Esophagus muscularis mucosa (tissue), 4 donors: Measurements from ENCODE around the gene FES. TPM values are rescaled to one million over a fixed set of nuclear protein-coding genes. Genes with fewer than 3 reads are reported as not detected.

Source experiments
- DNase-seq: peaks from one replicate; pipeline ENCODE4 v3.0.0-alpha.2; 2017; ENCODE audit errors: extremely low spot score
- H3K27ac ChIP-seq, 4 donors: fragments of 200-600 bp; sonication (generic); replicated peaks in 1 of 4; 1 replicate in 3 of 4; 2 replicates in 1 of 4; pipeline ENCODE4 v1.5.1; 2016 to 2019; ENCODE audit warnings: mild to moderate bottlenecking in 1 of 4
- H3K27me3 ChIP-seq, 4 donors: fragments of 200-600 bp; sonication (generic); one replicate each; pipeline versions ENCODE4 v1.5.1 to v1.6.0; 2016 to 2019
- H3K36me3 ChIP-seq, 4 donors: fragments of 200-600 bp; sonication (generic); one replicate each; pipeline ENCODE4 v1.5.1; 2016 to 2019
- H3K4me1 ChIP-seq, 4 donors: fragments of 200-600 bp; sonication (generic); one replicate each; pipeline ENCODE4 v1.5.1; 2016 to 2019
- H3K4me3 ChIP-seq, 4 donors: fragments of 200-600 bp; sonication (generic); 1 replicate in 2 of 4; 2 replicates in 2 of 4; pipeline ENCODE4 v1.5.1; 2016 to 2019; ENCODE audit warnings: mild to moderate bottlenecking in 4 of 4, moderate library complexity in 1 of 4
- H3K9me3 ChIP-seq, 4 donors: fragments of 200-600 bp; sonication (generic); 1 replicate in 3 of 4; 2 replicates in 1 of 4; pipeline ENCODE4 v1.5.1; 2016 to 2019
- EP300 ChIP-seq: sonication (generic); formaldehyde crosslinking; IDR thresholded peaks from one replicate; pipeline ENCODE4 v1.6.1; 2017; ENCODE audit warnings: antibody characterized with exemption
- POLR2A ChIP-seq: fragments of 450-650 bp; IDR thresholded peaks from one replicate; pipeline ENCODE4 v1.6.1; 2017; ENCODE audit warnings: antibody characterized with exemption, moderate library complexity, mild to moderate bottlenecking, low read depth
- POLR2AphosphoS5 ChIP-seq, 2 donors: sonication (generic); formaldehyde crosslinking; IDR thresholded peaks; one replicate each; pipeline ENCODE4 v1.6.1; 2017; ENCODE audit warnings: antibody characterized with exemption in 2 of 2
- WGBS: methylation state at CpG from one replicate; pipeline ENCODE4 v1.1.5; 2018; 5-methylcytosine and 5-hydroxymethylcytosine counted together
- intact Hi-C: fragments of 100-400 bp; cut with DNase I; formaldehyde crosslinking; loops from one replicate; pipeline ENCODE4 v1.15.1; 2023
- small RNA-seq, 3 donors: library from RNA; depleted of rRNA; stranded (forward); fragments of <200 nt; gene quantifications; one replicate each; pipeline ENCODE3, GENCODE V24; 2016
- total RNA-seq, 4 donors: library from RNA; depleted of rRNA; stranded (reverse); fragments of >200 nt; gene quantifications; one replicate each; pipeline versions ENCODE4 v1.1.0 to v1.2.1, GENCODE V29; 2016
- TF ChIP-seq, protein P1 (sequence below), 3 experiments: fragments of 200-600 bp in 2 of 3; fragments of 450-650 bp in 1 of 3; sonication (generic) in 2 of 3; IDR thresholded peaks; one replicate each; pipeline ENCODE4 v1.5.1; 2017 to 2019; ENCODE audit warnings: antibody characterized with exemption in 3 of 3, mild to moderate bottlenecking in 2 of 3, moderate library complexity in 1 of 3

Gene FES
- total RNA-seq, 4 donors from 2014 or later = 26.1 to 41.9 (median 34.0) TPM

DNA sequence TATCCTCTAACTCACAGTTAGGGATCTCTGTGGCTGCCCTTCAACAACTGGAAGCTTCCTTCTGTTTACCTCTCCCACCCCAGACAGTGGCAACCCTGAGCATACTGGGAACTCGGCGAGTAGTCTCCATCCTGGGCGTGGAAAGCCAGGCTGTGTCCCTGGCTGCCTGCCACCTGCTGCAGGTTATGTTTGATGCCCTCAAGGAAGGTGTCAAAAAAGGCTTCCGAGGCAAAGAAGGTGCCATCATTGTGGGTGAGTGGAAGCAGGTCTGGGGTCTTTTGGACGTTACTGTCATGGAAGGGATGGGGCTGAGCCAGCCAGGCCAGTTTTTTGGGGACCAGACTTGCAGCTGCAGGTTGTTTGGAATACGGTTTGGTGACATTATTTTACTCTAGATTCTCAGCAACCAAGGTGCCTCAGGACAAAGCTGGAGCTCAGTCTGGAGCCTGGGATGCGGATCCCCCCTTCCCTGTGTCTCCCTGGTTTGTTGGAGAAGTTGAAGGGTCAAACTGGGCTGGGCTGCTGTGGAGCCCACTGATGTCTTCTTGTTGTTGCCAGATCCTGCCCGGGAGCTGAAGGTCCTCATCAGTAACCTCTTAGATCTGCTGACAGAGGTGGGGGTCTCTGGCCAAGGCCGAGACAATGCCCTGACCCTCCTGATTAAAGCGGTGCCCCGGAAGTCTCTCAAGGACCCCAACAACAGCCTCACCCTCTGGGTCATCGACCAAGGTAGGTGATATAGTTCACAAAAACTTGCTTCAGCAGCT is 58.2 kb downstream of the FES start:
- WGBS = 93% methylated on average over 12 of the region's 12 CpGs
- no peaks in the 10 kb centered on the region for H3K9me3 ChIP-seq
- H3K27ac ChIP-seq = no peak overlapping the region
- intact Hi-C loops = no loop called here
- peaks cover 90 to 100% (median 97%) of the 10 kb centered on the region in 4 donors for H3K36me3 ChIP-seq
- H3K4me3 ChIP-seq = no peak overlapping the region
- no peak for DNase-seq
- no peaks in the 10 kb centered on the region for H3K27me3 ChIP-seq
- no peaks in the 10 kb centered on the region for H3K4me1 ChIP-seq
- TF ChIP-seq, protein P1, sequence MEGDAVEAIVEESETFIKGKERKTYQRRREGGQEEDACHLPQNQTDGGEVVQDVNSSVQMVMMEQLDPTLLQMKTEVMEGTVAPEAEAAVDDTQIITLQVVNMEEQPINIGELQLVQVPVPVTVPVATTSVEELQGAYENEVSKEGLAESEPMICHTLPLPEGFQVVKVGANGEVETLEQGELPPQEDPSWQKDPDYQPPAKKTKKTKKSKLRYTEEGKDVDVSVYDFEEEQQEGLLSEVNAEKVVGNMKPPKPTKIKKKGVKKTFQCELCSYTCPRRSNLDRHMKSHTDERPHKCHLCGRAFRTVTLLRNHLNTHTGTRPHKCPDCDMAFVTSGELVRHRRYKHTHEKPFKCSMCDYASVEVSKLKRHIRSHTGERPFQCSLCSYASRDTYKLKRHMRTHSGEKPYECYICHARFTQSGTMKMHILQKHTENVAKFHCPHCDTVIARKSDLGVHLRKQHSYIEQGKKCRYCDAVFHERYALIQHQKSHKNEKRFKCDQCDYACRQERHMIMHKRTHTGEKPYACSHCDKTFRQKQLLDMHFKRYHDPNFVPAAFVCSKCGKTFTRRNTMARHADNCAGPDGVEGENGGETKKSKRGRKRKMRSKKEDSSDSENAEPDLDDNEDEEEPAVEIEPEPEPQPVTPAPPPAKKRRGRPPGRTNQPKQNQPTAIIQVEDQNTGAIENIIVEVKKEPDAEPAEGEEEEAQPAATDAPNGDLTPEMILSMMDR (IDR thresholded peaks at IDR 0.05) = no peak
- no peak for TF ChIP-seq POLR2AphosphoS5 (IDR thresholded peaks at IDR 0.05)
- TF ChIP-seq POLR2A = no peak
- no peak for TF ChIP-seq EP300

DNA sequence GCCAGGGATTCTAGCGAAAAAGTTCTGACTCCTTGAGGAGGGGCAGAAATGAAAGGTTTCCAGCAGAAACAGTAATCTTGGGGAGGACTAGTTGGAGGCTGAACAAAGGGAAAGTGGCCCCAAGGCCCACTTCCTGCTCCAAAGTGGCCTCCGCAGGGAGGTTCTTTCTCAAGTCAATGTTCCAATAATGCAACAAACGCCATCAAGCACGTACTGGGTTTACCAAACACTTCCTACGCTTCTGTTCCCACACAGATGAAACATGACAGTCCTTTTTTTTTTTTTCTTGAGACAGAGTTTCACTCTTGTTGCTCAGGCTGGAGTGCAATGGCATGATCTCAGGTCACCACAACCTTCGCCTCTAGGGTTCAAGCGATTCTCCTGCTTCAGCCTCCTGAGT is 60.8 kb downstream of the FES start:
- TF ChIP-seq POLR2AphosphoS5 (IDR thresholded peaks at IDR 0.05) (no peak), EP300 (no peak), POLR2A (no peak)
- TF ChIP-seq, protein P1 (IDR thresholded peaks at IDR 0.05) = no peak
- intact Hi-C loops = no loop called here
- no peak for DNase-seq
- H3K27ac ChIP-seq = no peak overlapping the region
- 81% methylated on average over 7 of the region's 7 CpGs for WGBS
- no peak overlapping the region for H3K4me3 ChIP-seq
- no peaks in the 10 kb centered on the region for H3K9me3 ChIP-seq
- H3K4me1 ChIP-seq = no peaks in the 10 kb centered on the region
- peaks cover 92 to 100% (median 100%) of the 10 kb centered on the region in 4 donors for H3K36me3 ChIP-seq
- no peaks in the 10 kb centered on the region for H3K27me3 ChIP-seq

Small RNAs within 50 kb of the gene (small RNA-seq; reads per million reads assigned to genes)
- 0 reads per million in 3 donors for gene RN7SL363P

Other genes starting within 250 kb of the FES start
- 1 to 10 TPM in 1 of 4 donors, under 1 TPM in 3; under 0.01 to 1.5 (median 0.73) TPM for gene BLM, start 167.2 kb upstream of the FES start, total RNA-seq
- gene FURIN, start 15.9 kb upstream of the FES start, total RNA-seq = 10 to 100 TPM; 39.0 to 84.0 (median 80.3) TPM
- gene MAN2A2, start 18.8 kb downstream of the FES start, total RNA-seq = 10 to 100 TPM; 27.0 to 80.9 (median 31.7) TPM
- gene HDDC3, start 48.0 kb downstream of the FES start, total RNA-seq = 1 to 10 TPM; 5.1 to 7.9 (median 6.0) TPM
- 100 to 1,000 TPM in 1 of 4 donors, 10 to 100 TPM in 3; 88.6 to 113 (median 93.2) TPM for gene UNC45A, start 50.8 kb downstream of the FES start, total RNA-seq
- gene RCCD1, start 70.4 kb downstream of the FES start, total RNA-seq = 10 to 100 TPM in 1 of 4 donors, 1 to 10 TPM in 3; 5.3 to 12.7 (median 9.2) TPM
- 1 to 10 TPM; 4.0 to 5.8 (median 4.6) TPM for gene PRC1, start 110.0 kb downstream of the FES start, total RNA-seq
- 10 to 100 TPM in 2 of 4 donors, 1 to 10 TPM in 2; 9.5 to 11.4 (median 10.4) TPM for gene VPS33B, start 138.1 kb downstream of the FES start, total RNA-seq
- gene SV2B, start 215.8 kb downstream of the FES start, total RNA-seq = 1 to 10 TPM; 1.9 to 3.0 (median 2.1) TPM